Stimulated activated CD8-positive, alpha-beta memory T cell treated with anti-CD3 and anti-CD28 coated beads, Interleukin-7, amount 100 ng/mL, for 24 hours (primary cell): ENCODE measurements around the gene POLN.
"Not testable (repeated sequence)": the region's sequence is repeated elsewhere in the genome, so short reads cannot be mapped to it uniquely, and the experiment has no call there.

Experiments
- DNase-seq: peaks from one replicate; pipeline ENCODE4 v3.0.0-alpha.2; 2020; ENCODE audit warnings: low read depth

POLN gene

DNA sequence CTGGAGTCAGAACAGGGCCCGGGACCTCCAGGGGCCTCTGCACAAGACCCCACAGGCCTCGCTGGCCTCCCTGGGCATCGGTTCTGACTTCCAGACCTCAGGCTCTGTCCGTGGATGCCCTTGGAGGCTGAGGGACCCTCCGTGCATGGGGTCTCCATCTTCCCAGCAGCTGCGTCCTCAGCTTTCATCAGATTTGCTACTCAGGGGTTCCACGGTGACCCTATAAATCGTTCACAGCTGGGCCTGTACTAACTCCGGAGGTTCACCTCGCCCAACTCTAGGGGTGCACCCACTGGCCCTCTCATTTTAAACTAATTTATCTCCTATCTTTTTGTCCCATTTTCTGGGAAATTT lies 33.1 kb upstream of the POLN start:
- not testable (repeated sequence) for DNase-seq

DNA sequence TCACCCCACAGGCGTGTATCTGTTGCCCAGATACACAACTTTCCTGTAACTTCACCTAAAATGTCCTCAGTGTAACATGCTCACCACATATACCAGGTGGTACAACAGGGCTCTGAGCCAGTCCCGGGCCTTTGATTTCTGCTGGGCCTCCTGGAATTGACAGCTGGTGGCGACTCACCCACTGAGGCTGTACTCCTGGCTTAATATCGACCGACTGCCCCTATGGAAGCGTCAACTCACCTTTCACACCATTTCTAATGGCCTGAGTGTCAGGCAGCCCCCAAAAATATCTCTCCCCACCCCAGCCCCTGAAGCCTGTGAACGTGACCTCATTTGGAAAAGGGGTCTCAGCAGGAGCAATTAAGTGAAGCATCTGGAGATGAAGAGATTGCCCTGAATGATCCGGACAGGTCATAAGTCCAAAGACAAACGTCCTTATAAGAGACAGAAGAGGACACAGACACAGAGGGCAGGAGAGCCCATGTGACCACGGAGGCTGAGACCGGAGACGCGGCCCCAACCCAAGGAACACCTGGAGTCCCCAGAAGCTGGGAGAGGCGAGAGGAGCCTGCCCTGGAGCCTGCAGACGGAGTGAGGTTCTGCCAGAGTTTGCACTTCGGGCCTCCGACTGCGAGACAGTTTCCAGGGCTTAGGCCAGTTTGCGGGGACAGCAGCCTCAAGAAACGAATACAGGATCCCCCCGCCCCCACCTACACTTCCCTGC lies 32.6 kb upstream of the POLN start:
- no peak for DNase-seq

DNA sequence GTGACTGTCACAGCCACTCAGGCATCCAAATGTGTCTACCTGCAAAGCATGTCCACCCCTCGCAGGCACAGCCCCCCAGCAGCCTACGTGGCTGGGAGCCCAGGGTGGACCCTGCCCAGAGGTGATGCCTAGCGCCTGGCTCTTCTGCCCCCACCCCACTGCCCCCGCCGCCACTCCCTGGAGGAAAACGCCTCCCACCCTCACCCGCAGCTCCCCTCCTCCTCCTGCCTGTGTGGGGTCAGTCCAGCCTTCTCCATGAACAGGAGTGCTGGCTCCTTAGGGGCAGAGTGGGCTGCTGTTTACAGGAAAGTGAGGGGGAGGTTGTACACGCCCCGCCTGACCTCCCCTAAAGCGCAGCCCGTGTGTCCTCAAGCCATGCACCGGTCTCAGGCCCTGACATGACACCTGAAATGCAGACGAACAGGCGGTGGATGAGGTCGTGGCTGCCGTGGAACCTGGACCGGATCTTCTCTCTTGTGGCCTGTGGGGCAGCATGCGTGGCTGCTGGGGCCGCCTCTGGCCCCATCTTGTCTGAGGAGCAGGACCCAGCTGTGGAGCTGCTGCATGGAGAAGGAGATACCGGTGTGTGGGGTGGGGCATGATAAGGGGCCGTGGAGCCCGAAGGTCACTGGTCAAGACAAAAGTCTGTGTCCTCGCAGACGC lies 31.9 kb upstream of the POLN start:
- no peak for DNase-seq

DNA sequence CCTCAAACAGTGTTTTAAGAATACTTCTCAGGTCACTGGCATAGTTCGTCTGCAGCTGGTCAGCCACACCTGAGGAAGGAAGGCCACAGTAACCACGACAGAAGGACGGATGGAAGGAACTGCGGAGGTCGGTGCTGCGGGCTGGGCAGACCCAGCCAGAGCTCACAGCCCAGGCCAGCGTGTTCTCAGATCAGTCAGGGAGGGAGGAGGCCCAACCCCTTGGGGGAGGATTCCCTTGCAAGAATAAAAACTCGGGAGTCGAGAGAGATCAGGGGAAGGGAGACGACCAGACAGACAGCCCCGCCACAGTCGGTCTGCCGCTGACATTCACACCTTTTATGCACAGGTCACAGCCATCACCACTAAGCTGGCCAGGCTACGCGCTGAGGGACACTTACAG lies 31.3 kb upstream of the POLN start:
- no peak for DNase-seq

GRCh38 chr4:2272828-2273120 lies 30.9 kb upstream of the POLN start:
- no peak for DNase-seq

GRCh38 chr4:2272026-2272827 lies 30.3 kb upstream of the POLN start:
- DNase-seq, result no peak

- DNase-seq, result no peak
These were observed 29.5 kb upstream of the POLN start for GRCh38 chr4:2271279-2272025.

DNA sequence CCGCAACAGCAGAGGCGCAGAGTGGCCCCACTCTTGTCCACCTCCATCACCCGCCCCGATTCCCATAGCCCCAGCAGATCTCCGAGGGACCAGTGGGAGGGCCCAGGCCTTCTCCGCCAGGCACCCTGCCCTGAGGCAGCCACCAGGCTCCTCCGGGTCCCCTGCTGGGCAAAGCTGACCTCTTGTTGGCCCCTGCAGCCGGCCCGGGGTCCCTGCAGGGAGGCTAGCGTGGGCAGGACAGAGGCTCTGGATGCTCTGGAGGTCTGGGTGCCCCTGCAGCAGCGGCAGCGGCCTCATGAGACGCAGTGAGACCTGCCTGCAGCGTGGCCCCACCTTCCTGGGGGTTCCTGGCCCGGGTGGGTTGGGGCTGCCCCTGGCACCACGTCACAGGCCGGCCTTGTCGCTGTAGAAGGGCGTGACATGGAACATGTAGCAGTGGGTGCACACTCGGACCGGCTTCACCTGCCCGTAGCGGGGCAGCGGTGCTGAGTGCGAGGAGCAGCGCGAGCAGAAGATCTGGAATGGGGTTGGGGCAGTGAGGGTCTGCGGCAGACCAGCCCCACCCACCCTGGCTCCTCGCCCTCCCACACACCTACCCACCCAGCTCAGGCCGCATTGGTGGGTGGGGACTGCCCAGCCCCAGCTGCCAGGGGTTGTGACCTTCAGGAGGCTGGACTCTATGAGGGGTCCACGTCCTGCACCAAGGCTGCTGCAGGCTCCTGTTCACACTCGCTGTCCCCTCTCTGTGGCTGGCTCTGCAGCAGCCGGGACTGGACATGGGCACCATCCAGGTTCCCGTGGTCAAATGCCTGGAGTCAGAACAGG lies 28.6 kb upstream of the POLN start:
- DNase-seq, result no peak

DNA sequence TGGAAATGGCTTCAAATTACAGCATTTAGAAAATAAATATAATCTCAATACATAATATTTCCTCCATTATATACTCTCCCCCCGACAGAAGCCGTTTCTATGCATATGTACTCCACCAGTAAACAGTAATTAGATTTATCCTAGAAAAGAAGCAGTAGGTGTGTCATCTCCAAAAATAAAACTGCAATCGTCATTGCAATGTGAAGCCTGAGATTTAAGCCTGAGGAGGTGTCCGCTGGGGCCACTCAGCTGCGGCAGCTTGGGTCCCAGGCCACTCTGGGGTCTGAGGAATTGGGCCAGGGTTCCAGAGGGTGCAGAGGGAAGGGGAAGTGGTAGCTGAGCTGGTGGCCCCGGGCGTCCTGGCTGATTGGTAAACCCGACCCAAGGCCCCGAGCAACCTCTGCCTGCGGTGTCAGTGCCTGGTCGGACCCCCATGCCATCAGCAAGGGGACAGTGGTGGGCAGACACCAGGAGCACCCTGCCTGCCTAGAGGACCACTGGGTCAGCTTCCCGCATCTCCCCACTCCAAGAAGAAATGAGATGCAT lies 27.8 kb upstream of the POLN start:
- no peak for DNase-seq

DNA sequence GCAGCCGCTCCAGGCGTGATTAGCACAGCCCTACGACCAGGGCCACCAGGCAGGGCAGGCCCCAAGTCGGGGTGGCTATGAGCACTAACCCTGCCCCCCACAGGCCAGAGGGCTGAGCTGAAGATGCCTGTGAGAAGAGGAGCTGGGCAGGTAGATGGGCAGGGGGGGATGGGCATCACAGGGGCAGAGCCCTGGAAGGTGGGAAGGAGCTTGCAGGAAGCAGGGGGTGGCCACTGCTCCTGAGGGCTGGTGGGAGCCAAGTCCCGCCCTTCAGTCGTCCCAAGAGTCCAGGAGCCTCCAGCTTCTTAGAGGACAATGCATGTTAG lies 27.2 kb upstream of the POLN start:
- no peak for DNase-seq

DNA sequence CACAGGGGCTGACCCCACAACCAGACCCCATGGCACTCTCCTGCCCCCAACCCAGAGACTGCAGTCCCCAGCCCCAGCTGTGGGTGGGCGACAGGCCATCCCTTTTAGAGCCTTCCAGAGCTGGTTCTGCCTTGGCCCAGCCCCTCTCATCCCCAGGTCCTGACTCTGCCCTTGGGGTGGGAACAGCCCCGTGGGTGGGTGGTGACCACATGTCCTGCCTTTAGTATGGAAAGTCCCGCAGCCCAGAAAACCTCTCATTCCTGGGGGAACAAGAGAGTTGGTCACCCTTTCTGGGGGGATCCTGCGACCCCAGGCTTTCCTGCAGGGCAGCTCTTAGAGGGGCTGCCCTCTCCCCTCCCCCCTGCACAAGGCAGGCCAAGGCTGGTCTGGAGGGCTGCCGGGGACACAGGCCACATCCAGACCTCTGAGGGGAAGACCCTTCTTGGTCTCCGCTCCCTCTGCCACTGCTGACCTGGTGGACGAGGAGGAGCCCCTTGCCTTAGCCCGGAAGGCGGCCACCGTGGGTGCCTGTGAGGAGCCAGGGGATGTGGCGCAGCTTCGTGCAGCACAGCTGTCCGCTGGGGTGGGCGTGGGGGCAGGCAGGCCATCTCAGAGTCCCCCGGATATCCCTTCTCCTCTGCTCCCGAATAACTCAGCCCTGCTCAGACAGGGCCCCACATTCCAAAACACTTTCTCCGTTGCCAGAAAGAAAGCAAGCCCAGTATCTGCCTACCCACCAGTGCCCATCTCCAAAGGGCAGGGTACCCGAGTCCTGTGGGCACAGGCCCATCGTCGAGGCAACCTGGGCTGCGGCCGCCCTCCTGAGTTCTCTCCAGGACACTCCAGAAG lies 26.7 kb upstream of the POLN start:
- DNase-seq, result no peak

DNA sequence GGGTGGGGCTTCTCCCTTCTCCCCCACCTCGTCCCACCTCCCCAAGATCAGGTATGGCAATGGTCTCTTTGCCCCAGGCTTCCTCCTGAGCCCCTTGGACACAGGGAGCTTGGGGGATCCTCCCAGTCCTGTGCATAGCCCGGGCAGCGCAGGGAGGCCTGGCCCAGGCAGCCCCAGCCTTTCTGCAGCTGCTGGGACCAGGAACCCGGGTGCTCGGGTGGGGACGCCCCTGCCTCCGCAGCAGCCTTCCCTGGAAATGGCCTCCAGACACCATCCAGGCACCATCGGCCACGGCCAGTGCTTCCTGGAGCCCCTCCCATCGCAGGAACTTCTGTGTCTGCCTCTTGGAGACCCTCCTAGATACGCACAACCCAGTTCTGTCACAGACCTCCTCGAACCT lies 25.9 kb upstream of the POLN start:
- DNase-seq, result no peak

DNA sequence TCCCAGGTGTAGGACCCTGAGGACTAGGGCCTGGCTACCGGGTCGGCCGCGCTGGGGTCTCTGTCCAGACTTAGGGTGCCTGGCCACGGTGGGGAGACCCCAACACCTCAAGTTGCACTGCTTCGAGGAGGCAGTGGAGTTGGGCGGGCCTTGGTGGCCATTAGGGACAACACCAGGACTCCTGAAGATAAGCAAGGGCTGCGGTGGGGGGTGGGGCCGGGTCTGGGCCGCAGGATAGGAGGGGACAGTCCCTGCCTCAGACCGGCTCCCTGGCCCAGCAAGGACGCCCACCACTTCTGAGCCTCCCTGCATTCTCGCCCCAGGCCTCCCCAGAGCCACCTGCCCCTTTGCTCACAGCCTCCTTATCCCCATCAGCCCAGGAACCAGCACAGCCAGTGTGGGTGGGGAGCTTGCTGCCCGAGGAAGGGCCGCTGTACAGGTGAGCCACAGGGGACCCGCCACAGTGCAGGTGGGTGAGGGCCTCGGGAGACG lies 25.4 kb upstream of the POLN start:
- DNase-seq, result no peak

- DNase-seq, result no peak
These were observed 24.9 kb upstream of the POLN start for GRCh38 chr4:2266821-2267220.

DNA sequence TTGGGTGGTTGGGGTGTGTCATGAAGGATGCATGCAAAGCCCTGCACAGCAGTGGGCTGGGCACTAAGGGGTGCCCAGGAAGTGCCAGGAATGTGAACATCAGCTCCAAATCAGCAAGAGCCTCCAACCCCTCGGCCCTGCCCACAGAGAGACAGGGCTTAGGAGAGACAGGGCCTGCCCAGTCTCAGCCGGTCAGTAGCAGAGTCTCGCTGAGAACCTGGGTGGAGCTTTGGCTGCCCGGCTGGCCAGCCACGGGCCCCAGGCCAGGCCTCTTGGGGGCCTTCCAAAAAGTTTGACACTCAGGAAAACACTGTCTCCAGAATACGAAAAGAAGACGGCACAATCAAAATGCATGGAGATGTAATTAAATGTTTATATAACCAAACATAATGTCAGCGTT lies 24.3 kb upstream of the POLN start:
- DNase-seq, result no peak

- no peak for DNase-seq
These were observed 23.5 kb upstream of the POLN start for GRCh38 chr4:2265113-2266110.

GRCh38 chr4:2264481-2265041 lies 22.6 kb upstream of the POLN start:
- no peak for DNase-seq

DNA sequence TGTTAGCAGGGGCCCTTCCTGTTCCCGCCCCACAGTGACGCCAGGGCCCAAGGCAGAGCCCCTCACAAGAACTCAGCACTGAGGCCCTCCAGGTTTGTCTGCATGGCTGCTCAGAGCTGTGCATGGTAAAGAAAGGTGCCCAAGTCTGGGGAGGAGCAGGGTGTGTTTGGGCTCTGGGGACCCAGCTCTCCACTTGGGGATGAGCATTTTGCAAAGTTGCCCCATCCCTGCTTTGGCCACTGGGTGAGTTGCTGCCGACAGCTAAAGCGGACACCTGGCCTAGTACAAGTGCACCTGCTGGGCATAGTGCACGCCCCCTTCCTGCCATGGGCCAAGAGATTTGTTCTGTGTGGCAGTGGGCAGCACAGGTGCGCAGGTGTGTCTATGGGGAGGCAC lies 22.0 kb upstream of the POLN start:
- DNase-seq, result no peak

GRCh38 chr4:2262944-2263250 lies 21.0 kb upstream of the POLN start:
- no peak for DNase-seq
